ENCODE measurements around the gene STARD5.
A peak's percentile ranks its signal among the peaks of the same experiment; 100 is the strongest.
"Not testable (repeated sequence)": the region's sequence is repeated elsewhere in the genome, so short reads cannot be mapped to it uniquely, and the experiment has no call there.

STARD5 gene, protein sequence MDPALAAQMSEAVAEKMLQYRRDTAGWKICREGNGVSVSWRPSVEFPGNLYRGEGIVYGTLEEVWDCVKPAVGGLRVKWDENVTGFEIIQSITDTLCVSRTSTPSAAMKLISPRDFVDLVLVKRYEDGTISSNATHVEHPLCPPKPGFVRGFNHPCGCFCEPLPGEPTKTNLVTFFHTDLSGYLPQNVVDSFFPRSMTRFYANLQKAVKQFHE

DNA sequence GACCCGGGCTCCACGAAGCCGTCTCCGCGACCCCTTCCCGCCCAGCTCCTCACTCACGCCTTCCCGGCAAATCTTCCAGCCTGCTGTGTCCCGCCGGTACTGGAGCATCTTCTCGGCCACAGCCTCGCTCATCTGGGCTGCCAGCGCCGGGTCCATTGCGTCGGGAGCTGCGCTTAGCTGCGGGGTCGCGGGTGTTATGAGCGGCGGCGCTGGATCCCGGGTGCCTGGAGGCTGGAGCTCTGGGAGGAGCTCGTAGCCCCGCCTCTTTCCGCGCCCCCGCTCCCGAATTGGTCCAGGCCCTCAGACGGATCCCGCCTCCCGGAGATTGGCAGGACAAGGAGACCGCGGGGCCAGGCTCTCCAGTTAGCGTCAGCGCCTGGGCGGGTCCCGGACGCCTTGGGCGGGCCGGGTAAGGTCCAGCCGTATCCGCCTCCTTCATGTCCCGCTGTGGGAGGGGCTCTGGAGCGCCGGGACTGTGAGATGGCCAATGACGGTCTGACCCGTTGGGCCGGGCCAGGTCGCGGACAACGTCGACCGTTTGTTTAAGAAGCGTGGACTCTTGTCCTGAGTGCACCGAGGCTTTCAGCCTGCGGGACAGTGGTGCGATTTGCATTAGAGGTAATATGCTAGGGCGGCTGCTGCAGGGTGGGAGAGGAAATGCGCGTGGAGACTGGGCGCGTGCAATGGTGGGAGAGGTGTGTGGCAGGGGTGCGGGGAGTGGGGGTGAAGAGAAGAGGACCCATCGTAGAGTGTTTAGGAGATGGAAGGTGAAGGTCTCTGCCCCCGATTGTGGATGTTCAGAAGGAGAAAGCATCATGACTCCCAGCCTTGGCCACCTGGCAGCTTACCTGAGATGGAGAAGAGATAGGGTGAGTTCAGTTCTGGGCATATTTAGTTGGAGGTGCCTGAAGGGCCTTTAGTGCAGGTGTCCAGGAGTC, at the start of gene STARD5:
STARD5 (minus strand) TSS at position 198 of the 938 bp plus-strand sequence; CDS start at position 156, 42 bp downstream.
- H3K27me3 Mint-ChIP-seq, result no peaks in the 10 kb centered on the region
- peak within 1 kb of the TSS; percentile 93 for H3K27ac Mint-ChIP-seq
- H3K9me3 Mint-ChIP-seq (ENCODE audit: low read depth), result no peaks in the 10 kb centered on the region
- peak within 1 kb of the TSS; percentile 100 for H3K4me3 Mint-ChIP-seq
- H3K36me3 Mint-ChIP-seq, result no peaks in the 10 kb centered on the region
- peaks cover 46% of the 10 kb centered on the region for H3K4me1 Mint-ChIP-seq (ENCODE audit: low read depth)

DNA sequence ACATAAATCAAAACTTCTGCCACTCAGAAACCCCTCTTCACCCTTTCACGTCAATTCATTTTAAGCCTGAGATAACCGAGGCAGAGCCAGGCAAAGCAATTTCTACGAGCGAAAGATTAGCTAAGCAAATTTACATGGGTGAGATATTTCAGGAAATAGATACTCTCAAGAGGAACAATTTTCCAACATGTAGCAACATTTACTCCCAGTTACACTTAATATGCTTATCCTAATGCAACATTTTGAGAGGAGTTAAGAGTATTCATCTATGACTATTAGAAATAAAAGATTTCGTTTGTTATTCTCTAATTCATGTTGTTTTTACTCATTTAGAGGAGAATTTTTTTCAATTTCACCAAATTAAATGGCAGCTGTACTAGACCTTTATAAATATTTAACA, 49.2 kb upstream of the STARD5 start:
- H3K4me3 Mint-ChIP-seq, result no peak overlapping the region
- H3K4me1 Mint-ChIP-seq (ENCODE audit: low read depth), result no peaks in the 10 kb centered on the region
- H3K9me3 Mint-ChIP-seq (ENCODE audit: low read depth), result no peaks in the 10 kb centered on the region
- peaks cover 12% of the 10 kb centered on the region for H3K36me3 Mint-ChIP-seq
- no peak overlapping the region for H3K27ac Mint-ChIP-seq
- no peaks in the 10 kb centered on the region for H3K27me3 Mint-ChIP-seq

DNA sequence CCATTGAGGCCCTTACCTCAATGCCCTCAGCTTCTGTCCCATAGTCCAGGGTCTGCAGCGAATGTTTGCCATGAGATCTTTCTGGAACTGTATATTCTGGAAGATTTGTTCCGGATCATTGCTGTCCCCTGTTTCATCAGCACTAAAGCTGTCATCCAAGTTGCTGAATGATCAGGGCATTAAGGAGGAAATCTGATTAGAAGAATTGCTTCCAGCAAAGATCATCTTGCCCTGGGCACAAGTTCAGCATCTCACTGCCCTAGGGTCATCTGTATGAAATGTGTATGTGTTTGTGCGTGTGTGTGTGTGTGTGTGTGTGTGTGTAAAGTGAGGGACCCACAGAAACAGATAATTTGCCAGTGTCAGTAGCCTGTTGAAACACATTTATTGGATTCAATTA, 48.6 kb upstream of the STARD5 start:
- Mint-ChIP-seq H3K27me3 (no peaks in the 10 kb centered on the region), H3K9me3 (ENCODE audit: low read depth) (no peaks in the 10 kb centered on the region), H3K36me3 (peaks cover 12% of the 10 kb centered on the region), H3K4me1 (ENCODE audit: low read depth) (no peaks in the 10 kb centered on the region), H3K4me3 (no peak overlapping the region), H3K27ac (no peak overlapping the region)

DNA sequence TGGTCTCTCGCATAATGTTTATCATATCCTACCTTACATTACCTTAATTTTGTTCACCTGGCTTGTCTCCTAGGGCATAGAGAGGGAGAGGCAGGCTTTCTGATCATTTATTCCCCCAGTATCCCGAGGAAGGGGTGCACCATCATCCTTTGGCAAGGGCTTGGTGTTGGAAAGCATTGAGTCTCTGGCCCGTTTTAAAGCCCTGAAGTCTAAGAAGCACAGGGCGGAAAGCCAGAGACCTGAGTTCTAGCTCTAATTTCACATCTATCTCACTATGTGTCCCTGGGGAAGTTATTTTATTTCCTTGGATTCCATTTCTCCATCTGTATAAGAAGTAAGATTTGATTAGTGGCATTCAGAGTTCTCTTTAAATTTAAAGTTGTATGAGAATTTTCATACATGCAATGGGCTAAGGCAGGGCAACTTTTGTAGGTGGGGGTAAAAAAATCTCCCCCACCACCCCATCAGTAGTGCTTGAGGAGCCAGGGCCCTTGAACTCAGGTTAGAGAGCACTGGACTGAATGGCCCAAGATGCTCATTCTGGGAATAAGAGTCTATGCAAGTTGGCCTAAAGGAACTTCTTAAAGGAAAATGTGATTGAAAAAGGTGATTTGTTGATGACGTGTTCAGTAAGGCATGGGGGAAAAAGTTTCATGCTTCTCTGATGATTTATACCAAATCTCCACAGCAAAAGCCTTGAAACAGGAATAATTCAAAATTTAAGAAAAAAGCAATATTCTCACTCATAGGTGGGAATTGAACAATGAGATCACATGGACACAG, 40.0 kb upstream of the STARD5 start:
- no peak overlapping the region for H3K27ac Mint-ChIP-seq
- H3K36me3 Mint-ChIP-seq, result peaks cover 16% of the 10 kb centered on the region
- no peaks in the 10 kb centered on the region for H3K9me3 Mint-ChIP-seq (ENCODE audit: low read depth)
- no peaks in the 10 kb centered on the region for H3K27me3 Mint-ChIP-seq
- H3K4me1 Mint-ChIP-seq (ENCODE audit: low read depth), result no peaks in the 10 kb centered on the region
- no peak overlapping the region for H3K4me3 Mint-ChIP-seq

DNA sequence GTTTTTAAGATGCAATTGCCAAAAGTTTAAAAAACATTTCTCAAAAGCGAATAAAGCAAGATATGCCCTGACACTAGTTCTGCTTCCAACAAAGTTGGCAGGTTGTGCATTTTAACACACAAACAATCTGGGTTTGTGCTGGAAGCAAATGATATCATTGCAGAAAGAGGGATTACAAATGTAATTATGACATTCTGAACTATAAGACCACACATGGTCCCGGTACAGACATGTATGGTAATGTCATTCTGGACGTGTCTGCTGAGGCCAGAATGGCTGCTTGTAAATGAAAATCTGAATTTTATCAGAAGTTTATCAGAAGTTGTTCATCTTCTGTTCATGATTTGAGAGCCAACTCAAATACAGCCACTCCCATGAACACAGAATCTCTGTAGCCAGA, 39.3 kb upstream of the STARD5 start:
- H3K36me3 Mint-ChIP-seq, result peaks cover 12% of the 10 kb centered on the region

DNA sequence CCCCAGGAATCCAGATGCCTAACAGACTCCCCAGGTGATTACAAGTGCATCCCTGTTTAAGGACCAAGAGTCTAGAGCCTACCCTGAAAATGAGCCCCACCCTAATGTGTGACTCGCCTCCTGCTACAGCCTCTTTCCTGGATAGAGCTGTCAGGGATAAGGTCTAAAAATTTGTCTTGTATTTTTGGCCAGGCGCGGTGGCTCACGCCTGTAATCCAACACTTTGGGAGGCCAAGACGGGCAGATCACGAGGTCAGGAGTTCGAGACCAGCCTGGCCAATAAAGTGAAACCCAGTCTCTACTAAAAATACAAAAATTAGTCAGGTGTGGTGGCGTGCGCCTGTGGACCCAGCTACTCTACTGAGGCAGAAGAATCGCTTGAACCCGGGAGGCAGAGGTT, 38.8 kb upstream of the STARD5 start:
- Mint-ChIP-seq H3K9me3 (ENCODE audit: low read depth) (no peaks in the 10 kb centered on the region), H3K27me3 (no peaks in the 10 kb centered on the region), H3K36me3 (peaks cover 10% of the 10 kb centered on the region), H3K4me1 (ENCODE audit: low read depth) (no peaks in the 10 kb centered on the region), H3K27ac (no peak overlapping the region), H3K4me3 (no peak overlapping the region)

More for the DNA sequence above, 39.3 kb upstream of the STARD5 start:
- no peak overlapping the region for H3K4me3 Mint-ChIP-seq
- H3K27me3 Mint-ChIP-seq, result no peaks in the 10 kb centered on the region
- H3K27ac Mint-ChIP-seq, result no peak overlapping the region
- H3K4me1 Mint-ChIP-seq (ENCODE audit: low read depth), result no peaks in the 10 kb centered on the region
- H3K9me3 Mint-ChIP-seq (ENCODE audit: low read depth), result no peaks in the 10 kb centered on the region

DNA sequence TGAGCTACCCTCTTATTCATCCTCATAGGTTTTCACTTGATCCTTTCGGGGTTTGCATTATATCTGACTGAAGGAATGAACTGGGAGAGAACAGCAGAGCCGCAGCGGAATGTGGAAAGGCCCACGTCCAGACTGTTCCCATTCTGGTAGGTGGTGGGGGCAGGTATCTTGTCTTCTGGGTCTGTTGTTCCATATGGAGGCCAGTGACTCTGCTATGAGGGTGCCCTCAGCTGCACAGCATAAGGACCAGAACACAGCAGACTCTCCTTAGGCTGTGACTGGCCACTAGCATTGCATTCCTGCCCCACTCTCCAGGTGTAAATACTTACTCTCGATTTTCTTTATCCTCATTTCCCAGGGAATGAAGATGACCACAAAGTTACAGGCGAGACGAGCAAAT, 38.0 kb upstream of the STARD5 start:
- Mint-ChIP-seq H3K27me3 (no peaks in the 10 kb centered on the region), H3K4me3 (no peak overlapping the region), H3K9me3 (ENCODE audit: low read depth) (no peaks in the 10 kb centered on the region), H3K36me3 (peaks cover 10% of the 10 kb centered on the region), H3K4me1 (ENCODE audit: low read depth) (no peaks in the 10 kb centered on the region), H3K27ac (no peak overlapping the region)

DNA sequence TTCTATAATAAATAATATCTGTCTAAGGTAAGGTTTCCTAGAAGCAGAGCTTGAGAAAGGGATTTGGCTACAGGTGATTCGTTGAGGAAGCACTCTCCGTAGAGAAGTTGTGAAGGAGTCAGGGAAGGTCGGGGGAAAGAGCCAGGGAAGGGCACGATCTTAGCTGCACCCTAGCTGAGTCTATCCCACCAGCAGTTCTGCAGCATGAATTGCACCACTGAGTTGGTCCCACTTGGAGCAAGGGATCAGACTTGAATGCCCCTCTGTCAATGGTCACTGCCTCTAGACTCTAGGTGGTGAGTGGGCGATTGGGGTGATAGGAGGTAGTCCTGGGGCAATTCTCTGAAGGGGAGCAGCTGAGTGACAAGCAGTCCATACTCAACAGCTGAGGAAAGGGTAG, 36.5 kb upstream of the STARD5 start:
- H3K4me1 Mint-ChIP-seq (ENCODE audit: low read depth), result no peaks in the 10 kb centered on the region
- H3K4me3 Mint-ChIP-seq, result no peak overlapping the region
- no peak overlapping the region for H3K27ac Mint-ChIP-seq
- peaks cover 10% of the 10 kb centered on the region for H3K36me3 Mint-ChIP-seq
- H3K27me3 Mint-ChIP-seq, result no peaks in the 10 kb centered on the region
- H3K9me3 Mint-ChIP-seq (ENCODE audit: low read depth), result no peaks in the 10 kb centered on the region

DNA sequence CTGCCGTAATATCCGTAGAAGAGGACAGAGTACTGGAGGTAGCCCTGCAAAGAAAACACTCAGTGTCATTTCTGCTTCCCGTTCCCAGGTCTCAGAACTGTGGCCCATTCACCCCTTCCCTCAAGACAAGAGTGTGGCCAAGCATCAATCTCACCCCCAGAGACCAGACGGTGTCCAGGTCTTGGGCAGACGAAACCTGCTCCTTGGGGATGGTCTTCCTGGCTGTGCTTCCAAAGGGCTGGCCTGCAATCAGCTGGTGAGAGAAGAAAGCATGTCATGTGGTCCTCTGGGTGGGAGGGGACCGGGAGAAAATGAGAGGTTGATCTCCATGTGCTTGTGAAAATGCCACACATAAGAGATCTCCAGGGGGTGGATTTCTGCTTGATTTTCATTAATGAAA, 34.3 kb upstream of the STARD5 start:
- H3K9me3 Mint-ChIP-seq (ENCODE audit: low read depth), result no peaks in the 10 kb centered on the region
- peaks cover 5% of the 10 kb centered on the region for H3K36me3 Mint-ChIP-seq
- no peaks in the 10 kb centered on the region for H3K4me1 Mint-ChIP-seq (ENCODE audit: low read depth)
- H3K4me3 Mint-ChIP-seq, result no peak overlapping the region
- no peak overlapping the region for H3K27ac Mint-ChIP-seq
- H3K27me3 Mint-ChIP-seq, result no peaks in the 10 kb centered on the region

DNA sequence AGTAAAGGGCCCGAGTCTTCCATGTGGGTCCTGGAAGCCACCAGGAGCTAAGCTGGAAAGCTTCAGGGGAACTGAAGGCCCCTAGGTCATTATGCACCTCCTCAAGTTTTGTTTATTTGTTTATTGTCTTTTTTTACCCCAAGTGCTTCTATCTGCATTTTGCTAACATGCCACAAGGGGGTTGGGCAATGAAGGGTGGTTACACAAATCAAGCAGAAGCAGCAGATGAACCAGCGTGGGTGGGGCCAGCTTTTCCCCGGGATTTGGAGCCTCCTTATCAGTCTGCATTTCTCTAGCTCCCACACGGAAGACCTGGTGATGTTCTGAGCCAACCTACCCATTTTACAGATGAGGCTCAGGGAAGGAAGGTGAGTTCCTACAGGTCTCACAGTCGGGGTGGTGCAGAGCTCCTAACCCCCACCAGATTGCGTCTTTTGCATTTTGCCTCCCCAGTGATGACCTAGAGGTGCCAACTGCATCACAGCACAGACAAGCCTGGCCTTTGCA, 33.3 kb upstream of the STARD5 start:
- H3K4me3 Mint-ChIP-seq, result no peak overlapping the region
- H3K9me3 Mint-ChIP-seq (ENCODE audit: low read depth), result no peaks in the 10 kb centered on the region
- peaks cover 5% of the 10 kb centered on the region for H3K36me3 Mint-ChIP-seq
- H3K27ac Mint-ChIP-seq, result no peak overlapping the region
- H3K4me1 Mint-ChIP-seq (ENCODE audit: low read depth), result no peaks in the 10 kb centered on the region
- H3K27me3 Mint-ChIP-seq, result no peaks in the 10 kb centered on the region

DNA sequence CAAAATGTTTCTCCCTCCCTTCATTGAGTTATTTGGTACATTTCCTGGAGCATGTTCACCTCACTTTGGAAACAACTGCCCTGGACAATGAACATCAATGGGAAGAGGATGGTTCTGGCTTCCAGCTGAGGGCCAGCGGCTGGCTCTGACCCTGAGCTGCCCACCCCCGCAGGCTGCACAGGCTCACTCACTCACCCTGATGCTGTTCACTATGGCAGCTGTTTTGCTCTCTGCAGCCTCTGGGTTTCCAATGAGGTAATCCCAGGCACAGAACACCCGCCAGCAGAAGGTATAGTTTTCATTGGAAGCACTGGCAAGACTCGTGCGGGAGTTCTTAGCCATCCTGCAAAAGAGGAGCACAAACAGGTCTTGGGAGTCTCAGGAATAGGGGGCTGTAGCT, 32.3 kb upstream of the STARD5 start:
- peaks cover 5% of the 10 kb centered on the region for H3K36me3 Mint-ChIP-seq
- no peak overlapping the region for H3K27ac Mint-ChIP-seq
- no peaks in the 10 kb centered on the region for H3K4me1 Mint-ChIP-seq (ENCODE audit: low read depth)
- no peak overlapping the region for H3K4me3 Mint-ChIP-seq
- H3K27me3 Mint-ChIP-seq, result no peaks in the 10 kb centered on the region
- H3K9me3 Mint-ChIP-seq (ENCODE audit: low read depth), result no peaks in the 10 kb centered on the region

DNA sequence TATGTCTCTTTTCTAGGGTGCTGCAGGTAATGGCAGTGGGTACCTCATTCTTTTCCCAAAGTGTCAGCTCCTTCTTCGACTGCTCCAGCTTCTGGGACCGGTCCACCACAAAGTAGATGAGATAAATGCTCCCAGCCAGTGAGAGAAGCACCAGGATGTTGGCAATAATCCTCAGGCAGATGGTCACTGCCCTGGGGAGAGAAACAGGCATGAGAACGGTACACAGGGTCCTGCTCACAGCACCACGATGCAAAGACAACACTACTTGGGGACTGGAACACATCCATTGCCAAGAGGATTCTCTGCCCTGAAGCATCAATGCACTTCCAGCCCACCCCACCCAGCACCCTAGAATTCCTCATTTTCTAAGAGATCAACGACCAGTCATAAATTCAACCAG, 27.7 kb upstream of the STARD5 start:
- H3K36me3 Mint-ChIP-seq, result peaks cover 8% of the 10 kb centered on the region
- H3K4me3 Mint-ChIP-seq, result no peak overlapping the region
- no peaks in the 10 kb centered on the region for H3K4me1 Mint-ChIP-seq (ENCODE audit: low read depth)
- no peaks in the 10 kb centered on the region for H3K27me3 Mint-ChIP-seq
- H3K27ac Mint-ChIP-seq, result no peak overlapping the region
- H3K9me3 Mint-ChIP-seq (ENCODE audit: low read depth), result no peaks in the 10 kb centered on the region

DNA sequence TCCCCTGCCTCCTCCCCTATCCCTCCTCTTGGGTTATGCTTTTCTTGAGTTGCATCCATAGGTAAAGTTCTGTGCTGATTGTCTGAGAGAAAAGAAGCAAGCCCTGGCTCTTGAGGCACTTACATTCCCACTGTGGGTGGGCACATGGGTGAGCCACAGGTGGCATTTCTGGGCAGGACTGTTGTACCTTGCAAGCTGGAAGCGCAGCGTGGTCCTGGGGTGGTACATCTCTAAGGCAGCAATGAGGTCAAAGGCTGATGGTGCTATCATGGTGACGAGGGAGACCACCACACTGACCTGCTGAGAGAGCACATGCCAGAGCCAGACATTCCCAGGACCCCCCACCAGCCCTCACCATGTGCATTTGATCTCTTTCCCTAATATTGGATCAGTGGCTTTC, 25.3 kb upstream of the STARD5 start:
- Mint-ChIP-seq H3K4me3 (no peak overlapping the region), H3K27me3 (no peaks in the 10 kb centered on the region), H3K36me3 (peaks cover 10% of the 10 kb centered on the region), H3K4me1 (ENCODE audit: low read depth) (no peaks in the 10 kb centered on the region), H3K9me3 (ENCODE audit: low read depth) (no peaks in the 10 kb centered on the region), H3K27ac (no peak overlapping the region)

DNA sequence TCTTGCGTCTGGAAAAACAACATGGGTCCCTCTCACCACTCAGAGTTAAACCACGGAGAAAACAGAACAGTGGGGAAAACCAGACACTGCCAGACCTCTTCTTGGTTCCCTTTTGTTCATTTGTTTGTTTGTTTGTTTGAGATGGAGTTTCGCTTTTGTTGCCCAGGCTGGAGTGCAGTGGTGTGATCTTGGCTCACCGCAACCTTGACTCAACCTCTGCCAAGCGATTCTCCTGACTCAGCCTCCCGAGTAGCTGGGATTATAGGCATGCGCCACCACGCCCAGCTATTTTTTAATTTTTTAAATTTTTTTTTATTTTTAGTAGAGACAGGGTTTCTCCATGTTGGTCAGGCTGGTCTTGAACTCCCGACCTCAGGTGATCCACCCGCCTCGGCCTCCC, 24.8 kb upstream of the STARD5 start:
- not testable (repeated sequence) for H3K9me3 Mint-ChIP-seq (ENCODE audit: low read depth); H3K27ac Mint-ChIP-seq; H3K4me1 Mint-ChIP-seq (ENCODE audit: low read depth); H3K27me3 Mint-ChIP-seq; H3K4me3 Mint-ChIP-seq
- peaks cover 15% of the 10 kb centered on the region for H3K36me3 Mint-ChIP-seq

DNA sequence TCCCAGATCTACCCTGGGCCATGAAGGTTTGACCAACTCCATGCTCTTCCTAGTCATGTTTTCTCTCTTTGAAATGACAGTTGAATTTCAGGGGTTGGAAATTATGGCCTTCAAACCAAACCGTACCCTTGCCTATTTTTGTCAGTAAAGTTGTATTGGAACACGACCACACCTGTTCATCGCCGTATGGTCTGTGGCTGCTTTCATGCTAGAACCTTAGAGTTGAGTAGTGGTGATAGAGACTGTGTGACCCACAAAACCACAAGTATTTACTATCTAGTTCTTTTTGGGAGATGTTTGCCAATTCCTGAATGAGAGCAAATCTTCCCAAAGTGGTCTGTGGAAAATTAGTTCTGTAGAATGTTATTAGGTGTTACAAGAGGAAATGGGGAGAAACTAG, 24.0 kb upstream of the STARD5 start:
- Mint-ChIP-seq H3K36me3 (peaks cover 16% of the 10 kb centered on the region), H3K9me3 (ENCODE audit: low read depth) (no peaks in the 10 kb centered on the region), H3K4me1 (ENCODE audit: low read depth) (no peaks in the 10 kb centered on the region), H3K4me3 (no peak overlapping the region), H3K27ac (no peak overlapping the region), H3K27me3 (no peaks in the 10 kb centered on the region)
